GM21360 (cell line): ENCODE measurements around the gene HNRNPL.
A peak's percentile ranks its signal among the peaks of the same experiment; 100 is the strongest.
"Not testable (repeated sequence)": the region's sequence is repeated elsewhere in the genome, so short reads cannot be mapped to it uniquely, and the experiment has no call there.

ENCODE experiments used
- ATAC-seq: cut with Tn5 transposase; IDR thresholded peaks from one replicate; pipeline ENCODE4 v1.9.1; 2021; ENCODE audit warnings: mild to moderate bottlenecking, moderate library complexity; ENCODE audit not compliant: unreplicated experiment

HNRNPL gene

GRCh38 chr19:38831142-38831605 lies 18.6 kb downstream of the HNRNPL start:
- ATAC-seq = peak; percentile 34

- no peak for ATAC-seq
Observed at GRCh38 chr19:38830039-38830733, 19.6 kb downstream of the HNRNPL start.

- ATAC-seq = not testable (repeated sequence)
Observed at GRCh38 chr19:38829203-38829602, 20.6 kb downstream of the HNRNPL start.

- no peak for ATAC-seq
Observed at GRCh38 chr19:38826856-38827551, 22.8 kb downstream of the HNRNPL start.

- not testable (repeated sequence) for ATAC-seq
Observed at GRCh38 chr19:38825936-38826335, 23.9 kb downstream of the HNRNPL start.

GRCh38 chr19:38821230-38821825 lies 28.5 kb downstream of the HNRNPL start:
- not testable (repeated sequence) for ATAC-seq

- ATAC-seq = no peak
Observed at GRCh38 chr19:38819231-38819920, 30.4 kb downstream of the HNRNPL start.

GRCh38 chr19:38817081-38817480 lies 32.7 kb downstream of the HNRNPL start:
- ATAC-seq = no peak

GRCh38 chr19:38816131-38816750 lies 33.5 kb downstream of the HNRNPL start:
- no peak for ATAC-seq

GRCh38 chr19:38815059-38816001 lies 34.5 kb downstream of the HNRNPL start:
- ATAC-seq = no peak

- ATAC-seq = not testable (repeated sequence)
Observed at GRCh38 chr19:38813932-38814331, 35.9 kb downstream of the HNRNPL start.

- ATAC-seq = no peak
Observed at GRCh38 chr19:38813323-38813722, 36.5 kb downstream of the HNRNPL start.

GRCh38 chr19:38812841-38813320 lies 36.9 kb downstream of the HNRNPL start, which contains the start of gene LGALS4:
Gene LGALS4, minus strand, starts transcription at chr19:38812945. Its CDS starts 59 bp downstream, at chr19:38812886.
- no peak for ATAC-seq

GRCh38 chr19:38812009-38812840 lies 37.6 kb downstream of the HNRNPL start:
- ATAC-seq = no peak

- no peak for ATAC-seq
Observed at GRCh38 chr19:38809592-38810252, 40.1 kb downstream of the HNRNPL start.

- no peak for ATAC-seq
Observed at GRCh38 chr19:38808741-38809140, 41.0 kb downstream of the HNRNPL start.

- not testable (repeated sequence) for ATAC-seq
Observed at GRCh38 chr19:38807374-38808098, 42.2 kb downstream of the HNRNPL start.
